ENCODE data around the gene SPATA45. TPM values are rescaled to one million over a fixed set of nuclear protein-coding genes. Genes with fewer than 3 reads are reported as not detected.

SPATA45 gene
- polyA plus RNA-seq, 1 experiment = not detected

DNA sequence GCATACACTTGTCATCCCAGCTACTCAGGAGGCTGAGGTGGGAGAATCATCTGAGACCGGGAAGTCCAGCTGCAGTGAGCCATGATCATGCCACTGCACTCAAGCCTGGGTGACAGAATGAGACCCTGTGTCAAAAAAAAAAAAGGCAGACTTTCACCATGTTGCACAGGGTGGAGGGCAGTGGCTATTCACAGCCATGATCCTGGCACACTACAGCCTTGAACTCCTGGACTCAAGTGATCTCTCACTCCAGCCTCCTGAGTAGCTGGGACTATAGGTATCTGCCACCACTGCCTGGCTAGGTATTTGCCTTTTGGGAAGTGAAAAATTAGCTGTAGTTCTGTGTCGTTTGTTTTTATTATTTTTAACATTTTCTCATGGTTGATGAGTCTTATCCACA is 19.1 kb downstream of the SPATA45 start:
- no peak overlapping the region for H3K4me3 ChIP-seq (ENCODE audit: low read depth, low read length)
- H3K27ac ChIP-seq (ENCODE audit: low read depth, low read length) = no peak overlapping the region
- peaks cover 23% of the 10 kb centered on the region for H3K9me3 ChIP-seq (ENCODE audit: control insufficient read depth, insufficient read depth, low read length)
- CTCF ChIA-PET = no interaction called here
- POLR2A ChIA-PET = no interaction called here
- no peaks in the 10 kb centered on the region for H3K27me3 ChIP-seq (ENCODE audit: control insufficient read depth, insufficient read depth, low read length)
- TF ChIP-seq, protein P1, sequence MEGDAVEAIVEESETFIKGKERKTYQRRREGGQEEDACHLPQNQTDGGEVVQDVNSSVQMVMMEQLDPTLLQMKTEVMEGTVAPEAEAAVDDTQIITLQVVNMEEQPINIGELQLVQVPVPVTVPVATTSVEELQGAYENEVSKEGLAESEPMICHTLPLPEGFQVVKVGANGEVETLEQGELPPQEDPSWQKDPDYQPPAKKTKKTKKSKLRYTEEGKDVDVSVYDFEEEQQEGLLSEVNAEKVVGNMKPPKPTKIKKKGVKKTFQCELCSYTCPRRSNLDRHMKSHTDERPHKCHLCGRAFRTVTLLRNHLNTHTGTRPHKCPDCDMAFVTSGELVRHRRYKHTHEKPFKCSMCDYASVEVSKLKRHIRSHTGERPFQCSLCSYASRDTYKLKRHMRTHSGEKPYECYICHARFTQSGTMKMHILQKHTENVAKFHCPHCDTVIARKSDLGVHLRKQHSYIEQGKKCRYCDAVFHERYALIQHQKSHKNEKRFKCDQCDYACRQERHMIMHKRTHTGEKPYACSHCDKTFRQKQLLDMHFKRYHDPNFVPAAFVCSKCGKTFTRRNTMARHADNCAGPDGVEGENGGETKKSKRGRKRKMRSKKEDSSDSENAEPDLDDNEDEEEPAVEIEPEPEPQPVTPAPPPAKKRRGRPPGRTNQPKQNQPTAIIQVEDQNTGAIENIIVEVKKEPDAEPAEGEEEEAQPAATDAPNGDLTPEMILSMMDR (IDR thresholded peaks at IDR 0.05; ENCODE audit: low read depth, low read length) = no peak
- DNase-seq (ENCODE audit: low read depth, low spot score) = no peak

DNA sequence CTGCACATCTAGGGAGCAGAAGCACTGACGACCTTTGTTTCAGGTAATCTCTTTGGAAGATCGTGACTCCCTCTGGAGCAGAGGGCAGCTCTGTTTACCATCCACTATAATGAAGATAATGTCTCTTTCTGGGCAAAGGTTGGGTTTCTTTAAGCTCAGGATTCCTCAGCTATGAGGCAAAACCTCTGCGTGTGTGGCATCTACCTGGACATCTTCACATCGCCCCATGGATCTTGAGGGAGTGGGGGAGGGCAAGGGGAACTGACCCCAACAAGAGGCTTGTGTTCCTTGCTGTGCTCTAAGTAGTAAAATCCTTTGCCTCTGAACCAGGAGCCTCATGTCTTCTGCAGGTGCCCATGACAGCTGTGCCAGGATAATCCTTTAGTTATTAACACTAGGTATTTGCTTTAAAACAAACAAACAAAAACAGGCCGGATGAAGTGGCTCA is 19.6 kb downstream of the SPATA45 start:
- POLR2A ChIA-PET = no interaction called here
- Histone ChIP-seq H3K27ac (ENCODE audit: low read depth, low read length) (no peak overlapping the region), H3K27me3 (ENCODE audit: control insufficient read depth, insufficient read depth, low read length) (no peaks in the 10 kb centered on the region), H3K9me3 (ENCODE audit: control insufficient read depth, insufficient read depth, low read length) (peaks cover 23% of the 10 kb centered on the region), H3K4me3 (ENCODE audit: low read depth, low read length) (no peak overlapping the region)
- CTCF ChIA-PET = interaction anchor here (1.6 kb wide), 1 partner anchor 13 kb away, joined by 4 read pairs; no protein-coding TSS in a partner anchor
- TF ChIP-seq, protein P1 (IDR thresholded peaks at IDR 0.05; ENCODE audit: low read depth, low read length) = no peak
- DNase-seq (ENCODE audit: low read depth, low spot score) = no peak

DNA sequence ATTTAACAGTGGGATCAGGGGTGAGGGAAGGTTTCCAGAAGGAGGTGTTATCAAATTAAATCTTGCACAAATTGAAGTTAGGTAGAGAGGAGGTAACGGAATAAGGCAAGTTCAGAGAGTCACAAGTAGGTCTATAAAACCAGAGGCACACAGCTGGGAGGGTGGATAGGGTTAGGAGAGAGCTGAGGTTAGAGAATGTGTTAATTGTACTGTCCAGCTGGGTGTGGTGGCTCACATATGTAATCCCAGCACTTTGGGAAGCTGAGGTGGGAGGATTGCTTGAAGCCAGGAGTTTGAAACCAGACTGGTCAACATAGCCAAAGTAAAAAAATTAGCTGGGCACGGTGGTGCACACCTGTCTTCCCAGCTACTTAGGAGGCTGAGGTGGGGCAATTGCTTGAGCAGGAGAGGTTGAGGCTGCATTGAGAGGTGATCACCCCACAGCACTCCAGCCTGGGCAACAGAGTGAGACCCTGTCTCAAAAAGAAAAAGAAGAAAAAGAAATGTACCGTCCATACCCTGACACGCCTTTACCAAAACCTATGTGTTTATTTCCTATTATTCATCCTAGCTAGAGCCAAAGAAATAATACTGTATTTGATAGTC is 20.2 kb downstream of the SPATA45 start:
- ChIA-PET CTCF (interaction anchor here (1.6 kb wide), 1 partner anchor 12 kb away, joined by 4 read pairs; no protein-coding TSS in a partner anchor), POLR2A (no interaction called here)
- Histone ChIP-seq H3K27me3 (ENCODE audit: control insufficient read depth, insufficient read depth, low read length) (no peaks in the 10 kb centered on the region), H3K9me3 (ENCODE audit: control insufficient read depth, insufficient read depth, low read length) (peaks cover 23% of the 10 kb centered on the region), H3K27ac (ENCODE audit: low read depth, low read length) (no peak overlapping the region), H3K4me3 (ENCODE audit: low read depth, low read length) (no peak overlapping the region)
- no peak for DNase-seq (ENCODE audit: low read depth, low spot score)
- TF ChIP-seq, protein P1 (IDR thresholded peaks at IDR 0.05; ENCODE audit: low read depth, low read length) = no peak

DNA sequence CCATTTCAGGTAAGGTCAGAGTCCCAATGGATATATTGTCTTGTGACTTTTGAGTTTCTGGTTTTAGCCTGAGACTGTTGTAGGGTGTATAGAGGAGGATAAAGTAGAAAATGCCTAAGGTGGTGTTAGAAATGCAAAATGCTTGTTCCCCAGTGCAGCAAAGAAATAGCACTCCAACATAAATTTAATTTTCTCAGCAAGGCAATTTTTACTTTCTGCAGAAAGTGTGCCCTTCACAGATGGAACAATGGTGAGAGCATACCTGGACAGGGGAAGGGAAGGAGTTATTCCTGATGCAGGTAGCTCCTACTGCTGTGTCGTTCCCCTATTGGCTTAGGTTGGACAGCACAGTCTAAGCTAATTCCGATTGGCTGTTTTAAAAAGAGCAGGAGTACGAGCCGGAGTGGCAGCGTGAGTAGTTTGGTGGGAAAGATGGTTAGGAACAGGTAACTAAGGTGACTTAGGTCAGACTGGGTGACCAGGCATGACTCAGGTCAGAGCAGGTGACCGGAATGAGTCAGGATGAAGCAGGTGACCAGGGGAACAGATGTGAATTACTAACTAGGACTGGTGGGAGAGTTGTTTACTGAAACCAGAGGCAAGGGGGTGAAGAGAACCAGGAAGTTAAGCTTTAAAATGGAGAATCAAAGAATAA is 21.5 kb downstream of the SPATA45 start:
- Histone ChIP-seq H3K4me3 (ENCODE audit: low read depth, low read length) (no peak overlapping the region), H3K27me3 (ENCODE audit: control insufficient read depth, insufficient read depth, low read length) (no peaks in the 10 kb centered on the region), H3K27ac (ENCODE audit: low read depth, low read length) (no peak overlapping the region), H3K9me3 (ENCODE audit: control insufficient read depth, insufficient read depth, low read length) (peaks cover 23% of the 10 kb centered on the region)
- ChIA-PET POLR2A (no interaction called here), CTCF (interaction anchor here (1.6 kb wide), 1 partner anchor 11 kb away, joined by 4 read pairs; no protein-coding TSS in a partner anchor)
- TF ChIP-seq, protein P1 (IDR thresholded peaks at IDR 0.05; ENCODE audit: low read depth, low read length) = no peak
- no peak for DNase-seq (ENCODE audit: low read depth, low spot score)

DNA sequence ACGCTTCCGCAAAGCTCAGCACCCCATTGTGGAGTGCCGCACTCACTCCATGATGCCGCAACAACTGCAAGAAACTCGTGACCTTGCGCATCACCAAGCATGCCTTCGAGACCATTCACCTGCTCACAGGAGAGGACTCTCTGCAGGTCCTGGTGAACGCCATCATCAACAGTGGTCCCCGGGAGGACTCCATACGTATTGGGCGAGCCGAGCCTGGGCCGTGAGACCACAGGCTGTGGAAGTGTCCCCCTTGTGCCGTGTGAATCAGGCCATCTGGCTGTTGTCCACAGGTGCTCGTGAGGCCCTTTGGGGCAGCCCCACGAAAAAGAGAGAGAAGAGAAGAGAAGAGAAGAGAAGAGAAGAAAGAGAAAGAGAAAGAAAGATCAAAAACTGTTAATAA is 23.2 kb downstream of the SPATA45 start:
- TF ChIP-seq, protein P1 (IDR thresholded peaks at IDR 0.05; ENCODE audit: low read depth, low read length) = no peak
- H3K4me3 ChIP-seq (ENCODE audit: low read depth, low read length) = no peak overlapping the region
- POLR2A ChIA-PET = no interaction called here
- no peaks in the 10 kb centered on the region for H3K27me3 ChIP-seq (ENCODE audit: control insufficient read depth, insufficient read depth, low read length)
- H3K9me3 ChIP-seq (ENCODE audit: control insufficient read depth, insufficient read depth, low read length) = peaks cover 23% of the 10 kb centered on the region
- H3K27ac ChIP-seq (ENCODE audit: low read depth, low read length) = no peak overlapping the region
- CTCF ChIA-PET = interaction anchor here (0.6 kb wide), 1 partner anchor 19 kb away, joined by 4 read pairs; no protein-coding TSS in a partner anchor
- no peak for DNase-seq (ENCODE audit: low read depth, low spot score)

Data from AG04450 (cell line).